Adipose tissue (tissue), 3 donors: ENCODE results near the gene ZSCAN22. TPM values are rescaled to one million over a fixed set of nuclear protein-coding genes. Genes with fewer than 3 reads are reported as not detected.

ENCODE experiments used
- H3K27ac ChIP-seq: one replicate; pipeline ENCODE4 v1.5.1; 2013; ENCODE audit warnings: low read depth, low read length
- WGBS, 3 donors: extraction: QIAGEN DNeasy Blood & Tissue Kit; methylation state at CpG; one replicate each; pipeline ENCODE4 v1.1.7; 2013; 5-methylcytosine and 5-hydroxymethylcytosine counted together
- polyA plus RNA-seq, 3 donors: library from polyadenylated mRNA; stranded (reverse); fragments of 200-250 nt; gene quantifications; one replicate each; pipeline ENCODE4 v1.2.3, GENCODE V29; 2013
- donor health status: healthy with polysubstance abuse.
- donor health status: Bipolar disorder and iron deficiency.
- donor health status: healthy.

Gene ZSCAN22
- polyA plus RNA-seq, 3 donors = 0.67 to 1.1 (median 0.80) TPM

- no peak overlapping the region for H3K27ac ChIP-seq
- 92 to 94% (median 93%) methylated on average over 7 of the region's 7 CpGs for WGBS, 3 donors
Observed at GRCh38 chr19:58311345-58311865, 15.4 kb upstream of the ZSCAN22 start.

DNA sequence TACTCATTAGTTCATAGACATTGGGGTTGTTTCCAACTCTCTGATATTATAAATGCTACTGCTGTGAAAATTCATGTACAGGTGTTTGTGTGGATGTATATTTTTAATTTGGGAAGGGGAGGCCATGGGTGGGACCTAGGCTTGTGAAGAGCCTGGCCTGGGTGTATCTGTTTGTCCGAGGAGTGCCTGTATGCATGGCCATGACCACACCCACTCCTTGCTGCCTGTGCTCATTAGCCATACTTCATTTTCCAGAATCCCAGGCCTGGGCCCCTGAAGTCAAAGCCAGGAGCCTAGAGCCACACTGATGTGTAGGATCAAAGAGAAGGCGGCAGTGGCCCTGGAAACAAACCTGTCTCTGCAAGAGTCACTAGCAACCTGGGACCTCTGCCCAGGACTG is 11.2 kb upstream of the ZSCAN22 start:
- WGBS, 3 donors = 93 to 100% (median 95%) methylated on average over 2 of the region's 2 CpGs
- no peak overlapping the region for H3K27ac ChIP-seq

GRCh38 chr19:58317476-58318072 is 9.2 kb upstream of the ZSCAN22 start:
- no peak overlapping the region for H3K27ac ChIP-seq
- 69 to 71% (median 70%) methylated on average over 7 of the region's 7 CpGs for WGBS, 3 donors

DNA sequence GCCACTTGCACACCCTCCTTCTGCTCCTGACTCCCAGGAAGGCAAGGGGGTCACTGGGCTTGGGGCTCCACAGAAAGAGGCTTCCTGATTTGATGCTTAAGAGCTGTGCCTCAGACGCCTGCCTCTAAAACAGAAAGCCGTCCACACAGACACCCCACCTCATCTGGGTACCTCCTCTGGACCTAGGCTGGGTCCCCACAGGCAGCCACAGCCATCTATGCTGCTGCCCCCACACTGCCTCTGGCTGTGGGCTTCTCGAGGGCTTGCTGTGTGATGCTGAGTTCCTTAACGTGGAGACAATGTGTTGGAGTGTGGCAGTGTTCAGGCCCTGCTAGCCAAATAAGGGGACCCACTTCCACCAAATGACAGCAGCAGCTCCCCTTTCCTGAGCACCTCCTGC is 8.5 kb upstream of the ZSCAN22 start:
- 77 to 84% (median 80%) methylated on average over 4 of the region's 4 CpGs for WGBS, 3 donors
- H3K27ac ChIP-seq = no peak overlapping the region

GRCh38 chr19:58319241-58319640 is 7.6 kb upstream of the ZSCAN22 start:
- WGBS, 3 donors = 92 to 96% (median 93%) methylated on average over 10 of the region's 10 CpGs

DNA sequence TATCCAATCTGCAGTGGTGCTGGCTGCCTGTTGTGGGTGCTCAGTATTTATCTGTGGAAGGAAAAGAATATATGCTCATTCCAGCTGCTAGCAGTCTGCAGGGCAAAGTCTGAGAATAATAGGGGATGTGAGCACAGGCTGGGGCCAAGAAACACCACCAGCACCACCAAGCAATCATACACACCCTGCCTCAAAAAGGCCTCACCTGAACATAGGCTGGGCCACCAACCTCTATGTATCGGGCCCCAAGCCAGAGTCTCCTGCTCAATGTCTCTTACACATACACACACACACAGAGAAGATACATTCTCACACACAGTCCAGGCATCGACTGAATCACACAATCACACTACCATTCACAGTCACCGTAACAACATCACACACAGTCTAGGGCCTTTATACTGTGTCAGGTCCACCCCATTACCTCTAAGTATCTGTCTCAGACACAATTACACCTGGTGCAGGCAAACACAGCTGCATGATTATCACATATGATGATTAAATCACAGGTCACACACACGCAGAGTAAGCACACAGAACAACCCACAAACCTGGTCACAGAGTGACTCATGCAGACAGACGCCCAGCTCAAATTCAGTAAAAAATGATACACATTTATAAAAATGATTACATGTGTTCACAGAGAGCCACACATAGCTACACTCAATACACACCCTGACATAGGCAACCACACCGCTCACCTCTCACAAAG is 1.3 kb upstream of the ZSCAN22 start:
- 71 to 90% (median 84%) methylated on average over 6 of the region's 6 CpGs for WGBS, 3 donors
- H3K27ac ChIP-seq = no peak overlapping the region

More at GRCh38 chr19:58319241-58319640, 7.6 kb upstream of the ZSCAN22 start:
- no peak overlapping the region for H3K27ac ChIP-seq

DNA sequence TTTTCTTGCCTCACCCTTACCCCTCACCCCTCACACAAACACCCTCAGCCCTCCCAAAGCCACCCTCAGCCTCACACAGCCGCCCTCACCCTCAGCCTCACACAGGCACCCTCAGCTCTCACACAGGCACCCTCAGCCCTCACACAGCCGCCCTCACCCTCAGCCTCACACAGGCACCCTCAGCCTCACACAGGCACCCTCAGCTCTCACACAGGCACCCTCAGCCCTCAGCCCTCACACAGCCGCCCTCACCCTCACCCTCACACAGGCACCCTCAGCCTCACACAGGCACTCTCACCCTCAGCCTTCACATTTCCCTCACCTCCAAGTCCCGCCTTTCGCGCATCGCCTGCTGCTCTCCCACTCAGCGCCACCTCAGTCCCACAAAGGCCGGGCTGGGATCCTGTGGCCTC is 287 bp upstream of the ZSCAN22 start:
- H3K27ac ChIP-seq = no peak overlapping the region
- WGBS, 3 donors = 3 to 7% (median 5%) methylated on average over 9 of the region's 9 CpGs

- 56 to 68% (median 67%) methylated on average over 10 of the region's 10 CpGs for WGBS, 3 donors
- no peak overlapping the region for H3K27ac ChIP-seq
Observed at GRCh38 chr19:58328999-58329398, 2.2 kb downstream of the ZSCAN22 start.

DNA sequence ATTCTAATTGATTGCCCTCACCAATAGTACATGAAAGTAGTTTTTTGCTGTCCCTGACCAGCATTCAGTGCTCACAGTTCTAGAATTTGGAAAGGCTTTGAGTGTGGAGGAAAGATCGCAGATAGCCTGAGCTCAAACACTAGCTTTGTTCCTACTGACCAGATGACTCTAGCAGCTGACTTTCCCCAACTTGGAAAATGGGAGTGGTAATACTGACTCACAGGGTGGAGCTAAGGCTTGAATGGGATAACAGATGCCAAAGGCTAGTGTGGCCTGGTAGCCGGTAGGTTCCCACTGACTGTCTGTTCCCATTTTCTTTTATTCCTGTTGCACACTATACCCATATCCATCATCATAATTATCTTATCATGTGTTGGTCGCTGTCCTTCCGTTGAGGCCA is 3.7 kb downstream of the ZSCAN22 start:
- 73 to 80% (median 74%) methylated on average over 4 of the region's 4 CpGs for WGBS, 3 donors
- no peak overlapping the region for H3K27ac ChIP-seq

DNA sequence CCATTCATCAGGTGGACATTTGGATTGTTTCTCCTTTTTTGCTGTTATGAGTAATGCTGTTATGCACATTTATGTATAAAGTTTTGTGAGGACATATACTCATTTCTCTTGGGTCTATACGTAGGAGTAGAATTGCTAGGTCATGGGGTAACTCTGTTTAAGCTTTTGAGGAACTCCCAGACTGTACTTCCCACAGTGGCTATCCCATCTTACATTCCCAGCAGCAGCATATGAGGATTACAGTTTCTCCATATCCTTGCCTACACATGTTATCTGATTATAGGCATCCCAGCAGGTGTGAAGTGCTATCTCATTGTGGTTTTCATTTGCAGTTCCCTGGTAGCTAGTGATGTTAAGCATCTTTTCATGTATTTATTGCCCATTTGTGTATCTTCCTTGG is 5.9 kb downstream of the ZSCAN22 start:
- no peak overlapping the region for H3K27ac ChIP-seq
- 81 to 97% (median 88%) methylated on average over 1 of the region's 1 CpG for WGBS, 3 donors

DNA sequence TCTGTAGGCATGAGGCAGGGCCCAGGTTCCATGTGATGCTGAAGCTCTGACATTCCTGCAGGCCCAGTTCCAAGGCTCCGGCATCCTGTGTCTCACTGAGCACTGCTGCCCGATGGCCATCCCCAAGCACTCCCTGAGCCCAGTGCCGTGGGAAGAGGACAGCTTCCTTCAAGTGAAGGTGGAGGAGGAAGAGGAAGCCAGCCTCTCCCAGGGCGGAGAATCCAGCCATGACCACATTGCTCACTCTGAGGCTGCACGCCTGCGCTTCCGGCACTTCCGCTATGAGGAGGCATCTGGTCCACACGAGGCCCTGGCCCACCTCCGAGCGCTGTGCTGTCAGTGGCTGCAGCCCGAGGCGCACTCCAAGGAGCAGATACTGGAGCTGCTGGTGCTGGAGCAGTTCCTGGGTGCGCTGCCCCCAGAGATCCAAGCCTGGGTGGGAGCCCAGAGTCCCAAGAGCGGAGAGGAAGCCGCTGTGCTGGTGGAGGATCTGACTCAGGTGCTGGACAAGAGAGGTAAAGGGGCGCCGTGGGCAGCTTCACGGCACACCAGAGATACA is 8.0 kb downstream of the ZSCAN22 start:
- WGBS, 3 donors = 93 to 95% (median 94%) methylated on average over 19 of the region's 19 CpGs
- H3K27ac ChIP-seq = no peak overlapping the region

GRCh38 chr19:58335630-58336029 is 8.8 kb downstream of the ZSCAN22 start:
- 81 to 88% (median 83%) methylated on average over 3 of the region's 3 CpGs for WGBS, 3 donors
- H3K27ac ChIP-seq = no peak overlapping the region

GRCh38 chr19:58336216-58336615 is 9.4 kb downstream of the ZSCAN22 start:
- WGBS, 3 donors = 92 to 96% (median 95%) methylated on average over 1 of the region's 1 CpG
- H3K27ac ChIP-seq = no peak overlapping the region

DNA sequence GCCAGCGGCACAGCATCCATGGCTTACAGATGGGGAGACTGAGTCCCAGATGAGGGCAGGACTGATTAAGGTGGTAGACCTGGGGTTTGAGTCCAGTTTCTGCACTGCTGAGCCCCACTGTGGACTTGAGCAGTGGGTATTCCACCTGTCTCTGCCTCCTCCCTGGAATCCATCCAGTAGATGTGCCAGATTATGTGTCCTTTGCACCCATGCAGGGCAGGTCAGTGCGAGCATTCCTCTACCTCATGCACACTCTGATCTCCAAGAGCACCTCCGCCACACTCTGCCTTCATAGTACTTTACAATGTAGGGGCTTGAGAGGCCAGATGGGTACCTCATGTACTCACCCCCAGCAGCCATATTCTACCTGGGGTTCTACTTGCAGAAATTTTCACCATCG is 10.0 kb downstream of the ZSCAN22 start:
- WGBS, 3 donors = 97 to 100% (median 98%) methylated on average over 4 of the region's 4 CpGs
- no peak overlapping the region for H3K27ac ChIP-seq

GRCh38 chr19:58338336-58338735 is 11.5 kb downstream of the ZSCAN22 start:
- no peak overlapping the region for H3K27ac ChIP-seq
- 95 to 100% (median 97%) methylated on average over 11 of the region's 11 CpGs for whole genome bisulfite sequencing, 3 donors

DNA sequence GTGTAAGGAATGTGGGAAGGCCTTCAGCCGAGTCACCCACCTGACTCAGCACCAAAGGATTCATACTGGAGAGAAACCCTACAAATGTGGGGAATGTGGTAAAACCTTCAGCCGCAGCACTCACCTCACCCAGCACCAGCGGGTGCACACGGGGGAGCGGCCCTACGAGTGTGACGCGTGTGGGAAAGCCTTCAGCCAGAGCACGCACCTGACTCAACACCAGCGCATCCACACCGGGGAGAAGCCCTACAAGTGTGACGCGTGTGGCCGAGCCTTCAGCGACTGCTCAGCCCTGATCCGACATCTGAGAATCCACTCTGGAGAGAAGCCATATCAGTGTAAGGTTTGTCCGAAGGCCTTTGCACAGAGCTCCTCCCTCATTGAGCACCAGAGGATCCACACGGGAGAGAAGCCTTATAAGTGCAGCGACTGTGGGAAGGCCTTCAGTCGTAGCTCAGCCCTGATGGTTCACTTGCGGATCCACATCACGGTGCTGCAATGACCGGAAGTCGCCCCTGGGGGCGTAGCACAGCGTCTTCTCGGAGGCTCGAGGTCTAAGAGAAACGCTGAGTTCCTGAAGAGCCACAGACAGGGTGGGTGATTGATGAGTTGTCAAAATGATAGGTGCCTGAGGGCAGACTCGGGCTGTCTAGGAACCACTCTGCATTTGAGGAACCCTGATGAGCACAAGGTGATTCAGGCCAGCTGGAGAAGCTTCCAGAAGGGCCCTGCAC is 12.2 kb downstream of the ZSCAN22 start:
- WGBS, 3 donors = 76 to 84% (median 83%) methylated on average over 30 of the region's 30 CpGs

GRCh38 chr19:58345558-58345957 is 18.8 kb downstream of the ZSCAN22 start:
- no peak overlapping the region for H3K27ac ChIP-seq
- WGBS, 3 donors = 65 to 81% (median 77%) methylated on average over 5 of the region's 5 CpGs

More for the DNA sequence above, 12.2 kb downstream of the ZSCAN22 start:
- no peak overlapping the region for H3K27ac ChIP-seq

DNA sequence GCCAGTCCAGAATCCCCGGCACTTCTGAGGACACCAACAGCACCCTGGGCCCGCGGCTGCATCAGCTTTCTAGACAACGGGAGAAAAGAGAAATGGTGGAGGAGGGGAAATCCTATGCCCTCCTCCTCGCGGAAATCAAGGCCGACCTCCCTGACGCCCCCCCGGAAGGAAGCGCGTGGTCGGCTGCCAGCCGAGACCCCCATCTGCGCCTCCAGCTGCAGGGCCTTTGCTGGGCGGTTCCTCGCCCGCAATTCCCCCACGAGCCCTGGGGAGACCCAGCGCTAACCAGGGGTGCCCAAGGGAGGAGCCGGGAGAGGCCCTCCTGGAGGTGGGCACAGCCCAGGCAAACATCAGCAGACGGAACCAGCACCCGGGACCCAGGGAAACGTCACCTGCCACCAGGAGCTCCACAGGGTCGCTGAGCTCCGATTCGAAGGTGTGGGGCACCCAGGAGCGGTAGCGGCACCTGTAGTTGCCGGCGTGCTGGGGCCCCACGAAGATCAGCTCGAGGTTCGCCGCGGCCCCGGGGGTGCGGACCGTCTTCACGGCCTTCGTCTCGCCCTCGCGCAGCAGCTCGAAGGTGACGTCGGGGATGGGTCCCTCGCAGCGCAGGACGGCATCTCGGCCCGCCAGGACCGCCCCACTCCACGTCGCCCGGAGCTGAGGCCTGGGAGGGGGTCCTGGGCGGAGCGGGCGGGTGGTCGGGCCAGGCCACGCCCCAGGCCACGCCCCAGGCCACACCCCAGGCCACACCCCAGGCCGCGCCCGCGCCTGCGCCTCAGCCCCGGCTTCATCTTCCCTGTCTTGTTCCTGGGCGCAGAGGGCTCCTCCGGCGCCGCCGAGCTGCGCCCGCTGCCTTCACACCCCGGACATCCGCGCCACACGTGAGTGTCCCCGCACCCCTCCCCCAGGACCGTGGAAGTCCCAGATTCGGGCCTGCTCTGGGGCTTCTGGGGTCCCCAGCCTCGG is 20.5 kb downstream of the ZSCAN22 start:
- no peak overlapping the region for H3K27ac ChIP-seq
- 2 to 3% (median 2%) methylated on average over 62 to 82 of the region's 82 CpGs for WGBS, 3 donors
